ENCODE measurements around the gene ENDOV. TPM values are rescaled to one million over a fixed set of nuclear protein-coding genes. Genes with fewer than 3 reads are reported as not detected.
"Not testable (repeated sequence)": the region's sequence is repeated elsewhere in the genome, so short reads cannot be mapped to it uniquely, and the experiment has no call there.

Gene ENDOV
- total RNA-seq, 1 donor from 2014 or later, result 9.7 TPM

DNA sequence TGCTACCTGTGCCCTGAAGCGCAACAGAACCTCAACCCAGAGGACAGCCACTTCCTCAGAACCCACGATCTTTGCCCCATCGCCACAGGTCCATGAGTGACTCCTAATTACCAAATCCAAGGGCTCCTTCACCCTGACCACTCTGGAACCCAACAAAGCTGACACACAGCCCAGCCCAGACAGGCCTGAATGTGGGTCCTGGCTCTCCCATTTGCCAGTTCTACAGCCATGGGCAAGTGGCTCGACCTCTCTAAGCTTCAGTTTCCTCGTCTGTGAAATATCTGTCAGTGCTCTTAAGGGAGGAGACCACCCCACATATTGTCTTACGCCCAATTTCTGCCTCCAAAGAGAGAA is 18.0 kb upstream of the ENDOV start:
- peaks cover 2% of the 10 kb centered on the region for H3K36me3 Mint-ChIP-seq
- no peaks in the 10 kb centered on the region for H3K9me3 Mint-ChIP-seq
- H3K9me3 ChIP-seq (ENCODE audit: low read depth), result no peaks in the 10 kb centered on the region
- H3K9ac ChIP-seq, result no peak overlapping the region
- peaks cover 2% of the 10 kb centered on the region for H3K27me3 Mint-ChIP-seq (ENCODE audit: insufficient read depth, low read depth)
- H3K4me3 Mint-ChIP-seq, result no peak overlapping the region
- H2AFZ ChIP-seq (replicated peaks), result no peak overlapping the region
- H3K4me1 ChIP-seq, result peaks cover 21% of the 10 kb centered on the region
- H3K27ac Mint-ChIP-seq, result no peak overlapping the region
- H3K36me3 ChIP-seq, result no peaks in the 10 kb centered on the region
- H3K79me2 ChIP-seq (ENCODE audit: low read depth), result no peaks in the 10 kb centered on the region
- no peak for DNase-seq (ENCODE audit: low spot score)
- no peaks in the 10 kb centered on the region for H4K20me1 ChIP-seq (ENCODE audit: low read depth)
- TF ChIP-seq, protein P1, sequence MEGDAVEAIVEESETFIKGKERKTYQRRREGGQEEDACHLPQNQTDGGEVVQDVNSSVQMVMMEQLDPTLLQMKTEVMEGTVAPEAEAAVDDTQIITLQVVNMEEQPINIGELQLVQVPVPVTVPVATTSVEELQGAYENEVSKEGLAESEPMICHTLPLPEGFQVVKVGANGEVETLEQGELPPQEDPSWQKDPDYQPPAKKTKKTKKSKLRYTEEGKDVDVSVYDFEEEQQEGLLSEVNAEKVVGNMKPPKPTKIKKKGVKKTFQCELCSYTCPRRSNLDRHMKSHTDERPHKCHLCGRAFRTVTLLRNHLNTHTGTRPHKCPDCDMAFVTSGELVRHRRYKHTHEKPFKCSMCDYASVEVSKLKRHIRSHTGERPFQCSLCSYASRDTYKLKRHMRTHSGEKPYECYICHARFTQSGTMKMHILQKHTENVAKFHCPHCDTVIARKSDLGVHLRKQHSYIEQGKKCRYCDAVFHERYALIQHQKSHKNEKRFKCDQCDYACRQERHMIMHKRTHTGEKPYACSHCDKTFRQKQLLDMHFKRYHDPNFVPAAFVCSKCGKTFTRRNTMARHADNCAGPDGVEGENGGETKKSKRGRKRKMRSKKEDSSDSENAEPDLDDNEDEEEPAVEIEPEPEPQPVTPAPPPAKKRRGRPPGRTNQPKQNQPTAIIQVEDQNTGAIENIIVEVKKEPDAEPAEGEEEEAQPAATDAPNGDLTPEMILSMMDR (IDR thresholded peaks at IDR 0.05), result no peak
- TF ChIP-seq EZH2phosphoT487 (IDR thresholded peaks at IDR 0.05) (no peak), EZH2 (IDR thresholded peaks at IDR 0.05) (no peak)
- H3F3A ChIP-seq (ENCODE audit: low read depth), result peaks cover 9% of the 10 kb centered on the region
- peaks cover 28% of the 10 kb centered on the region for H3K4me1 Mint-ChIP-seq
- no peaks in the 10 kb centered on the region for H3K27me3 ChIP-seq
- no peak overlapping the region for H3K4me3 ChIP-seq
- no peak overlapping the region for H3K4me2 ChIP-seq
- no peak overlapping the region for H3K27ac ChIP-seq

DNA sequence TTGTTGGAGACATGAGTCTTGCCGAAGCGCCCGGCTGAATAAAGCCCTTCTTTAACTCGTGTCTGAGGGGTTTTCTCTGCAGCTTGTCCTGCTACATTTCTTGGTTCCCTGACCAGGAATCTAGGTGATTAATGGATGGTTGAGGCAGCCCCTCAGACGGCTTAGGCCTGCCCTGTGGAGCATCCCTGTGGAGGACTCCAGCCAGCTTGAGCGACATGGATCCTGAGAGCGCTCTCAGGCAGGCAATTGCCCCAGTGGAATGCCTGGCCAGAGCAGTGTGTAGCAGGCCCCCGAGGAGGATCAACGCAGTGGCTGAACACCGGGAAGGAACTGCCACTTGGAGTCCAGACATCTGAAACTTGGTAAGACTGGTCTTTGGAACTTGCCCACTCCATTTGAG is 17.3 kb upstream of the ENDOV start:
- Mint-ChIP-seq H3K4me1 (peaks cover 28% of the 10 kb centered on the region), H3K36me3 (peaks cover 2% of the 10 kb centered on the region), H3K27ac (no peak overlapping the region), H3K4me3 (no peak overlapping the region), H3K27me3 (ENCODE audit: insufficient read depth, low read depth) (peaks cover 2% of the 10 kb centered on the region), H3K9me3 (no peaks in the 10 kb centered on the region)
- no peak for TF ChIP-seq EZH2phosphoT487 (IDR thresholded peaks at IDR 0.05)
- no peak for TF ChIP-seq EZH2 (IDR thresholded peaks at IDR 0.05)
- TF ChIP-seq, protein P1 (IDR thresholded peaks at IDR 0.05), result no peak
- DNase-seq (ENCODE audit: low spot score), result peak; percentile 45
- no peaks in the 10 kb centered on the region for H3K27me3 ChIP-seq
- peaks cover 21% of the 10 kb centered on the region for H3K4me1 ChIP-seq
- H3F3A ChIP-seq (ENCODE audit: low read depth), result peaks cover 9% of the 10 kb centered on the region
- H3K4me3 ChIP-seq, result no peak overlapping the region
- no peak overlapping the region for H3K9ac ChIP-seq
- H2AFZ ChIP-seq (replicated peaks), result no peak overlapping the region
- no peaks in the 10 kb centered on the region for H4K20me1 ChIP-seq (ENCODE audit: low read depth)
- no peaks in the 10 kb centered on the region for H3K9me3 ChIP-seq (ENCODE audit: low read depth)
- no peaks in the 10 kb centered on the region for H3K36me3 ChIP-seq
- H3K79me2 ChIP-seq (ENCODE audit: low read depth), result no peaks in the 10 kb centered on the region
- H3K27ac ChIP-seq, result no peak overlapping the region
- no peak overlapping the region for H3K4me2 ChIP-seq

DNA sequence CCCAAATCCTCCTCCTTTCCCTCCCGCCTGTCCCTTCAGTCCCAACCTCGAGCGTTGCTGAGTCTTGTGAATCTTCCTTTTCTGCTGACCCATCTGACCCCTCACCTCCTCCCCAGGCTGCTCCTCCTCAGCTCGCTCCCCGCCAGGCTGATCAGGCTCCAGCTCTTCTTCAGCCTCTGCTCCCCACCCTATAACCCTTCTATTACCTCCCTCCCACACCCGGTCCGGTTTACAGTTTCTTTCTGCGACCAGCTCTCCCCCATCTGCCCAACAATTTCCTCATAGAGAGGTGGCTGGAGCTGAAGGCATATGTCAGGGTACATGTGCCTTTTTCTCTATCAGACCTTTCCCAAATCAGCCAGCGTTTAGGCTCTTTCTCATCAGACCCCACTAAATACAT is 13.9 kb upstream of the ENDOV start:
- H3K9ac ChIP-seq; H3K27ac Mint-ChIP-seq; H3K4me1 Mint-ChIP-seq; H3K9me3 ChIP-seq (ENCODE audit: low read depth); H3K27me3 Mint-ChIP-seq (ENCODE audit: insufficient read depth, low read depth); H3K36me3 ChIP-seq; H2AFZ ChIP-seq (replicated peaks); H3K9me3 Mint-ChIP-seq; DNase-seq (ENCODE audit: low spot score); H3K4me3 ChIP-seq; H3K36me3 Mint-ChIP-seq; H4K20me1 ChIP-seq (ENCODE audit: low read depth); H3K4me3 Mint-ChIP-seq; H3K79me2 ChIP-seq (ENCODE audit: low read depth); H3K27ac ChIP-seq; H3F3A ChIP-seq (ENCODE audit: low read depth); H3K4me2 ChIP-seq: not testable (repeated sequence)
- H3K4me1 ChIP-seq, result peaks cover 21% of the 10 kb centered on the region
- H3K27me3 ChIP-seq, result peaks cover 12% of the 10 kb centered on the region

DNA sequence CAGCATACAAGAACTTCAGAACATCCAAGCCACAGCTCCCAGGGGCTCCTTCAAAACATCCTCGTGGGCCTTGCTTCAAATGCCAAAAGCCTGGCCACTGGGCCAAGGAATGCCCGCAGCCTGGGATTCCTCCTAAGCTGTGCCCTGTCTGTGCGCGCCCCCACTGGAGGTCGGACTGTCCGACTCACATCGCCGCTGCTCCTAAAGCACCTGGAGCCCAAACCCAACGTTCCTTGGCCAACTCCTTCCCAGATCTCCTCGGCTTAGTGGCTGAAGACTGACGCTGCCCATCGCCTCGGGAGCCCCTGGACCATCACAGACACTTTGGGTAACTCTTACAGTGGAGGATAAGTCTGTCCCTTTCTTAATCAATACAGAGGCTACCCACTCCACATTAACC is 12.9 kb upstream of the ENDOV start:
- H3K9me3 Mint-ChIP-seq; H2AFZ ChIP-seq (replicated peaks); H3K4me3 Mint-ChIP-seq; DNase-seq (ENCODE audit: low spot score); H3K4me3 ChIP-seq; H3K4me2 ChIP-seq; H3K36me3 Mint-ChIP-seq; H3K27ac Mint-ChIP-seq; H3K9me3 ChIP-seq (ENCODE audit: low read depth); H4K20me1 ChIP-seq (ENCODE audit: low read depth); H3K27me3 Mint-ChIP-seq (ENCODE audit: insufficient read depth, low read depth); H3K36me3 ChIP-seq; H3K9ac ChIP-seq; H3K27ac ChIP-seq; H3F3A ChIP-seq (ENCODE audit: low read depth); H3K79me2 ChIP-seq (ENCODE audit: low read depth); H3K4me1 Mint-ChIP-seq: not testable (repeated sequence)
- peaks cover 14% of the 10 kb centered on the region for H3K27me3 ChIP-seq
- H3K4me1 ChIP-seq, result peaks cover 21% of the 10 kb centered on the region
